Measurements from ENCODE around the gene TRIM45. TPM values are rescaled to one million over a fixed set of nuclear protein-coding genes. Genes with fewer than 3 reads are reported as not detected.

Gene TRIM45
- total and polyA plus RNA-seq, 2 of the 13 experiments (the other 11 are each of a cell fraction or from before 2014, with no cell fraction given): 1.9 to 2.3 TPM

DNA sequence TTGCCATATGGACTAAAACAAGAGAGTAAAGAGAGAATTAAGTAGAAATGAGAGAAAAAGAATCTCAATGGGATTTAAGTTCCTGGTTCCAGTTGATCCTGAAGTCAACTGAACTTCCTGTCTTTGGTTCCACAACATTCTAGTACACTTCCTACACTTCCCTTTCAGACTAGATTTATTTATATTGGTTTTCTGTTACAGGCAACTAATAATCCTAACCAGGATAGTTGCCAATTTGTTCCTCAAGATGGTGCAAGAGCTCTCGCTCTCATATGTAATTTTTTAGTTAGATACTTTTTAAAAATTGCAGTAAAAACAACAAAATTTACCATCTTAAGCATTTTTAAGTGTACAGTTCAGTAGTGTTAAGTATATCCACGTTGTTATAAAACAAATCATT, 28.8 kb upstream of the TRIM45 start:
- no peaks in the 10 kb centered on the region for H4K20me1 ChIP-seq (ENCODE audit: insufficient read depth, low read length)
- H3K9ac ChIP-seq (ENCODE audit: insufficient read depth, low read depth, low read length): no peak overlapping the region
- no peak overlapping the region for H3K27ac ChIP-seq (ENCODE audit: extremely low read length, insufficient read depth, low read length)
- ATAC-seq (no peak), DNase-seq (ENCODE audit: low spot score) (no peak), FAIRE-seq (no peak)
- in situ Hi-C loops (cut with HindIII; ENCODE audit: extremely low pct_ligation_motif_present, low pct_unique_long_range_greater_than_20kb): no loop called here
- WGBS (ENCODE audit: low lambda C conversion rate): 14% methylated on average over 2 of the region's 2 CpGs
- H3K4me2 ChIP-seq (ENCODE audit: low read depth, low read length): no peak overlapping the region
- H3K36me3 ChIP-seq (replicated peaks in 1 of 2; ENCODE audit: control insufficient read depth in 1 of 2, insufficient read depth in 2 of 2, low read length in 2 of 2): no peaks in the 10 kb centered on the region
- ChIA-PET CTCF (ENCODE audit: low intra/inter-chr PET ratio, low total read pairs) (no interaction called here), POLR2A (no interaction called here)
- H3K4me1 ChIP-seq (ENCODE audit: insufficient read depth, low read length): no peaks in the 10 kb centered on the region
- H2AFZ ChIP-seq (ENCODE audit: low read length): no peak overlapping the region
- TF ChIP-seq RFXANK (CRISPR knock-in tag; IDR thresholded peaks at IDR 0.05) (no peak), KMT2B (CRISPR knock-in tag; IDR thresholded peaks at IDR 0.05) (no peak), RERE (CRISPR knock-in tag; IDR thresholded peaks at IDR 0.05; ENCODE audit: low read depth) (no peak), ZNF34 (CRISPR knock-in tag; IDR thresholded peaks at IDR 0.05; ENCODE audit: borderline replicate concordance) (no peak), ZNF484 (CRISPR knock-in tag; IDR thresholded peaks at IDR 0.05; ENCODE audit: borderline replicate concordance, low read depth) (no peak), SP2 (CRISPR knock-in tag; IDR thresholded peaks at IDR 0.05) (no peak), ZNF572 (CRISPR knock-in tag; IDR thresholded peaks at IDR 0.05) (no peak), ARNT (IDR thresholded peaks at IDR 0.05) (no peak), NCOR1 (IDR thresholded peaks at IDR 0.05; ENCODE audit: borderline replicate concordance, low read length) (no peak)
- TF ChIP-seq, protein P1, sequence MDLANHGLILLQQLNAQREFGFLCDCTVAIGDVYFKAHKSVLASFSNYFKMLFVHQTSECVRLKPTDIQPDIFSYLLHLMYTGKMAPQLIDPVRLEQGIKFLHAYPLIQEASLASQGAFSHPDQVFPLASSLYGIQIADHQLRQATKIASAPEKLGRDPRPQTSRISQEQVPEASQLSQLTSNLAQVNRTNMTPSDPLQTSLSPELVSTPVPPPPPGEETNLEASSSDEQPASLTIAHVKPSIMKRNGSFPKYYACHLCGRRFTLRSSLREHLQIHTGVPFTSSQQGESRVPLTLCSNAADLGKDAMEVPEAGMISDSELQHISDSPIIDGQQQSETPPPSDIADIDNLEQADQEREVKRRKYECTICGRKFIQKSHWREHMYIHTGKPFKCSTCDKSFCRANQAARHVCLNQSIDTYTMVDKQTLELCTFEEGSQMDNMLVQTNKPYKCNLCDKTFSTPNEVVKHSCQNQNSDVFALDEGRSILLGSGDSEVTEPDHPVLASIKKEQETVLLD (CRISPR knock-in tag; IDR thresholded peaks at IDR 0.05; ENCODE audit: low read depth): no peak
- TF ChIP-seq, protein P2, sequence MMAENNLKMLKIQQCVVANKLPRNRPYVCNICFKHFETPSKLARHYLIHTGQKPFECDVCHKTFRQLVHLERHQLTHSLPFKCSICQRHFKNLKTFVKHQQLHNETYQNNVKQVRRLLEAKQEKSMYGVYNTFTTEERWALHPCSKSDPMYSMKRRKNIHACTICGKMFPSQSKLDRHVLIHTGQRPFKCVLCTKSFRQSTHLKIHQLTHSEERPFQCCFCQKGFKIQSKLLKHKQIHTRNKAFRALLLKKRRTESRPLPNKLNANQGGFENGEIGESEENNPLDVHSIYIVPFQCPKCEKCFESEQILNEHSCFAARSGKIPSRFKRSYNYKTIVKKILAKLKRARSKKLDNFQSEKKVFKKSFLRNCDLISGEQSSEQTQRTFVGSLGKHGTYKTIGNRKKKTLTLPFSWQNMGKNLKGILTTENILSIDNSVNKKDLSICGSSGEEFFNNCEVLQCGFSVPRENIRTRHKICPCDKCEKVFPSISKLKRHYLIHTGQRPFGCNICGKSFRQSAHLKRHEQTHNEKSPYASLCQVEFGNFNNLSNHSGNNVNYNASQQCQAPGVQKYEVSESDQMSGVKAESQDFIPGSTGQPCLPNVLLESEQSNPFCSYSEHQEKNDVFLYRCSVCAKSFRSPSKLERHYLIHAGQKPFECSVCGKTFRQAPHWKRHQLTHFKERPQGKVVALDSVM (CRISPR knock-in tag; IDR thresholded peaks at IDR 0.05): no peak
- intact Hi-C loops (cut with micrococcal nuclease; ENCODE audit: unreplicated experiment): no loop called here
- no peak overlapping the region for H3K4me3 ChIP-seq (replicated peaks in 1 of 3; ENCODE audit: insufficient read depth in 1 of 3, low read depth in 2 of 3, low read length in 3 of 3)
- no TSS peak for BruUV-seq (replicated peaks)
- H3K79me2 ChIP-seq (ENCODE audit: insufficient read depth, low read length): no peaks in the 10 kb centered on the region
- H3K27me3 ChIP-seq (ENCODE audit: control insufficient read depth in 1 of 2, insufficient read depth in 2 of 2, low read length in 2 of 2): peaks cover 0 to 1% of the 10 kb centered on the region in 2 experiments; a peak in 1 of 5 replicates
- H3K9me3 ChIP-seq (ENCODE audit: low read length): no peaks in the 10 kb centered on the region

All from HepG2 (cell line).